CD14-positive monocyte (primary cell): ENCODE data around the gene RBM45. TPM values are rescaled to one million over a fixed set of nuclear protein-coding genes. Genes with fewer than 3 reads are reported as not detected.

ENCODE experiments used
- DNase-seq, 3 donors: peaks; one replicate each; pipeline ENCODE4 v3.0.0-alpha.2; 2011 to 2022
- H2AFZ ChIP-seq: 2 replicates; pipeline ENCODE4 v1.6.0; 2012; ENCODE audit warnings: mild to moderate bottlenecking, low read depth, low read length, inconsistent platforms; ENCODE audit not compliant: insufficient read depth, poor library complexity, severe bottlenecking
- H3K27ac ChIP-seq, 2 donors: 1 replicate in 1 of 2; 2 replicates in 1 of 2; pipeline ENCODE4 v1.5.1; 2012 to 2013; ENCODE audit warnings: low read length in 2 of 2, control low read depth in 1 of 2, inconsistent platforms in 1 of 2, low read depth in 1 of 2, mild to moderate bottlenecking in 1 of 2
- H3K27me3 ChIP-seq, 2 donors: one replicate each; pipeline versions ENCODE4 v1.6.0 to v1.6.1; 2011 to 2013; ENCODE audit warnings: low read length in 2 of 2; ENCODE audit not compliant: control insufficient read depth in 2 of 2, insufficient read depth in 2 of 2
- H3K36me3 ChIP-seq, 2 donors: replicated peaks in 1 of 2; 1 replicate in 1 of 2; 2 replicates in 1 of 2; pipeline versions ENCODE4 v1.5.1 to v1.6.1; 2012 to 2013; ENCODE audit warnings: low read length in 2 of 2, control low read depth in 1 of 2, inconsistent platforms in 1 of 2, mild to moderate bottlenecking in 1 of 2; ENCODE audit not compliant: insufficient read depth in 2 of 2, control insufficient read depth in 1 of 2
- H3K4me1 ChIP-seq, 2 donors: 1 replicate in 1 of 2; 2 replicates in 1 of 2; pipeline versions ENCODE4 v1.5.1 to v1.6.1; 2012 to 2013; ENCODE audit warnings: low read length in 2 of 2, control low read depth in 1 of 2, inconsistent platforms in 1 of 2, mild to moderate bottlenecking in 1 of 2, moderate library complexity in 1 of 2; ENCODE audit not compliant: insufficient read depth in 2 of 2, control insufficient read depth in 1 of 2
- H3K4me2 ChIP-seq: replicated peaks from 2 replicates; pipeline ENCODE3; 2012; ENCODE audit warnings: low read length, moderate library complexity, mild to moderate bottlenecking; ENCODE audit not compliant: poor library complexity, severe bottlenecking; ENCODE audit errors: extremely low read depth
- H3K4me3 ChIP-seq, 3 experiments: fragments of 200-600 bp in 1 of 3; sonication (generic) in 1 of 3; replicated peaks in 1 of 3; 1 replicate in 2 of 3; 2 replicates in 1 of 3; pipeline ENCODE4 v1.5.1; 2011 to 2013; ENCODE audit warnings: low read length in 3 of 3, mild to moderate bottlenecking in 3 of 3, control low read depth in 2 of 3, low read depth in 2 of 3, inconsistent platforms in 1 of 3, moderate library complexity in 1 of 3
- H3K79me2 ChIP-seq: 2 replicates; pipeline ENCODE4 v1.6.0; 2012; ENCODE audit warnings: mild to moderate bottlenecking, control low read depth, inconsistent platforms, low read length, moderate library complexity; ENCODE audit not compliant: insufficient read depth
- H3K9ac ChIP-seq: 2 replicates; pipeline ENCODE4 v1.6.0; 2017; ENCODE audit warnings: low read length, mild to moderate bottlenecking; ENCODE audit not compliant: insufficient read depth, poor library complexity, severe bottlenecking
- H3K9me3 ChIP-seq, 2 donors: replicated peaks in 1 of 2; 1 replicate in 1 of 2; 2 replicates in 1 of 2; pipeline versions ENCODE4 v1.5.1 to v1.6.1; 2012 to 2013; ENCODE audit warnings: low read length in 2 of 2, control low read depth in 1 of 2; ENCODE audit not compliant: control insufficient read depth in 1 of 2, insufficient read depth in 1 of 2
- H4K20me1 ChIP-seq: 2 replicates; pipeline ENCODE4 v1.6.0; 2012; ENCODE audit warnings: mild to moderate bottlenecking, low read length, control low read depth, moderate library complexity; ENCODE audit not compliant: insufficient read depth
- H3K27ac Mint-ChIP-seq, 7 donors: one replicate each; pipeline ENCODE4 v1.8.0; 2020; ENCODE audit warnings: mild to moderate bottlenecking in 7 of 7, mixed read lengths in 7 of 7, moderate library complexity in 6 of 7, inconsistent platforms in 2 of 7
- H3K27me3 Mint-ChIP-seq, 3 donors: one replicate each; pipeline ENCODE4 v1.8.0; 2021 to 2022; ENCODE audit warnings: low read depth in 3 of 3, mild to moderate bottlenecking in 3 of 3, mixed read lengths in 3 of 3, moderate library complexity in 3 of 3, inconsistent platforms in 1 of 3
- H3K36me3 Mint-ChIP-seq, 2 donors: one replicate each; pipeline ENCODE4 v1.8.0; 2020; ENCODE audit warnings: mixed read lengths in 2 of 2, inconsistent platforms in 1 of 2, mild to moderate bottlenecking in 1 of 2
- H3K4me1 Mint-ChIP-seq: one replicate; pipeline ENCODE4 v1.8.0; 2020; ENCODE audit warnings: mild to moderate bottlenecking, mixed read lengths
- H3K4me3 Mint-ChIP-seq, 2 donors: one replicate each; pipeline ENCODE4 v1.8.0; 2020; ENCODE audit warnings: mild to moderate bottlenecking in 2 of 2, mixed read lengths in 2 of 2, moderate library complexity in 1 of 2
- H3K9me3 Mint-ChIP-seq, 7 donors: one replicate each; pipeline ENCODE4 v1.8.0; 2020 to 2022; ENCODE audit warnings: mixed read lengths in 7 of 7, mild to moderate bottlenecking in 6 of 7, moderate library complexity in 6 of 7, inconsistent platforms in 2 of 7
- CTCF ChIP-seq: fragments of 200-600 bp; IDR thresholded peaks from one replicate; pipeline ENCODE4 v1.8.0; 2022; ENCODE audit warnings: antibody characterized with exemption, mild to moderate bottlenecking
- WGBS: methylation state at CpG from one replicate; pipeline ENCODE4 v1.1.5; 2013; ENCODE audit warnings: missing lambda C conversion rate; ENCODE audit not compliant: insufficient coverage; 5-methylcytosine and 5-hydroxymethylcytosine counted together
- intact Hi-C, 2 donors: fragments of 100-400 bp; cut with micrococcal nuclease; formaldehyde crosslinking; loops; one replicate each; pipeline versions ENCODE4 v1.15.0 to v1.15.1; 2023
- polyA plus RNA-seq, 3 donors: library from polyadenylated mRNA; depleted of rRNA in 1 of 3; unstranded in 2 of 3; stranded (reverse) in 1 of 3; fragments of 300-500 nt in 2 of 3; fragments of >200 nt in 1 of 3; fragmentation: Illumina TruSeq in 2 of 3; gene quantifications; 1 replicate in 2 of 3; 2 replicates in 1 of 3; pipeline ENCODE4 v1.2.3, GENCODE V29; 2012 to 2021

The RBM45 gene
- polyA plus RNA-seq, 3 donors: 5.7 to 6.6 (median 5.9) TPM

- no peaks in the 10 kb centered on the region for H4K20me1 ChIP-seq
- peaks cover 0 to 1% (median 0%) of the 10 kb centered on the region in 3 donors for H3K27me3 Mint-ChIP-seq
- intact Hi-C loops: no loop called here
- H3K4me3 ChIP-seq: no peak overlapping the region
- no peak overlapping the region for H3K27ac Mint-ChIP-seq
- no peaks in the 10 kb centered on the region for H3K79me2 ChIP-seq
- H3K27me3 ChIP-seq: no peaks in the 10 kb centered on the region
- H3K4me3 Mint-ChIP-seq: no peak overlapping the region
- no peaks in the 10 kb centered on the region for H3K9me3 ChIP-seq
- H3K36me3 Mint-ChIP-seq: peaks cover 69 to 79% of the 10 kb centered on the region in 2 donors
- peaks cover 69 to 99% of the 10 kb centered on the region in 2 donors for H3K36me3 ChIP-seq
- no peaks in the 10 kb centered on the region for H3K4me1 Mint-ChIP-seq
- no peaks in the 10 kb centered on the region for H3K9me3 Mint-ChIP-seq
- no peak overlapping the region for H3K4me2 ChIP-seq
- no peak overlapping the region for H3K9ac ChIP-seq
- TF ChIP-seq CTCF: no peak
- H3K27ac ChIP-seq: no peak overlapping the region
- no peak for DNase-seq
- H2AFZ ChIP-seq: no peak overlapping the region
- no peaks in the 10 kb centered on the region for H3K4me1 ChIP-seq
Observed at GRCh38 chr2:178125125-178125524, 12.9 kb downstream of the RBM45 start.

DNA sequence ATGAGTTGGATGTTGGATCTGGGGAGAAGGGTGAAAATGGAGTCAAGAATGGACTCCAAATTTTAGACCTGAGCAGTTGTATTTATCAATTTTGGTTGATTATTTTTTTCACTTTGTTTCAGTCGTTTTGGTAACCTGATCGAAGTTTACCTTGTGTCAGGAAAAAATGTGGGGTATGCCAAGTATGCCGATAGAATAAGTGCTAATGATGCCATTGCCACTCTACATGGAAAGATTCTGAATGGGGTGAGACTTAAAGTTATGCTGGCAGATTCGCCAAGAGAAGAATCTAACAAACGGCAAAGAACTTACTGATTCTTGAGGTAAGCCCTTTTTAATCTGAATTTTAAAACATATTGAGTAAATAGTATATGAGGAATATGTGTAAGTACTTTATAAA, 13.6 kb downstream of the RBM45 start:
- Mint-ChIP-seq H3K36me3 (peaks cover 64 to 76% of the 10 kb centered on the region in 2 donors), H3K27me3 (peaks cover 0 to 1% (median 0%) of the 10 kb centered on the region in 3 donors), H3K27ac (no peak overlapping the region), H3K4me1 (no peaks in the 10 kb centered on the region), H3K9me3 (no peaks in the 10 kb centered on the region), H3K4me3 (no peak overlapping the region)
- DNase-seq: no peak
- H3K4me3 ChIP-seq: no peak overlapping the region
- no peak for TF ChIP-seq CTCF
- H3K36me3 ChIP-seq: peaks cover 70 to 93% of the 10 kb centered on the region in 2 donors
- H3K9me3 ChIP-seq: no peaks in the 10 kb centered on the region
- no peak overlapping the region for H2AFZ ChIP-seq
- H3K27ac ChIP-seq: no peak overlapping the region
- no peaks in the 10 kb centered on the region for H3K27me3 ChIP-seq
- 89% methylated on average over 3 of the region's 5 CpGs for WGBS
- H3K79me2 ChIP-seq: no peaks in the 10 kb centered on the region
- no peak overlapping the region for H3K9ac ChIP-seq
- H3K4me2 ChIP-seq: no peak overlapping the region
- H4K20me1 ChIP-seq: no peaks in the 10 kb centered on the region
- intact Hi-C loops: no loop called here
- H3K4me1 ChIP-seq: no peaks in the 10 kb centered on the region
